IPS DF 4.7 (cell line): ENCODE data around the gene PTRH1.

Experiments
- DNase-seq: peaks from one replicate; pipeline ENCODE4 v3.0.0-alpha.2; 2013; ENCODE audit warnings: low spot score; ENCODE audit errors: extremely low read depth

PTRH1 gene

GRCh38 chr9:127697575-127697974, 17.9 kb downstream of the PTRH1 start:
- no peak for DNase-seq

- no peak for DNase-seq
Measured at GRCh38 chr9:127694890-127695720, 20.4 kb downstream of the PTRH1 start.

GRCh38 chr9:127693697-127694096, 21.8 kb downstream of the PTRH1 start:
- no peak for DNase-seq

GRCh38 chr9:127693143-127693542, 22.3 kb downstream of the PTRH1 start:
- DNase-seq = no peak

- no peak for DNase-seq
Measured at GRCh38 chr9:127692071-127692470, 23.4 kb downstream of the PTRH1 start.

GRCh38 chr9:127690735-127691134, 24.7 kb downstream of the PTRH1 start:
- no peak for DNase-seq

GRCh38 chr9:127689329-127690000, 26.0 kb downstream of the PTRH1 start:
- no peak for DNase-seq

- DNase-seq = no peak
Measured at GRCh38 chr9:127686461-127687393, 28.7 kb downstream of the PTRH1 start.

- no peak for DNase-seq
Measured at GRCh38 chr9:127684576-127684975, 30.9 kb downstream of the PTRH1 start.

GRCh38 chr9:127683723-127684122, 31.7 kb downstream of the PTRH1 start:
- no peak for DNase-seq

- DNase-seq = no peak
Measured at GRCh38 chr9:127682351-127683136, 32.9 kb downstream of the PTRH1 start.

GRCh38 chr9:127680846-127681245, 34.6 kb downstream of the PTRH1 start:
- no peak for DNase-seq

GRCh38 chr9:127680226-127680625, 35.2 kb downstream of the PTRH1 start:
- no peak for DNase-seq

- no peak for DNase-seq
Measured at GRCh38 chr9:127679506-127679905, 36.0 kb downstream of the PTRH1 start.

GRCh38 chr9:127676638-127677037, 38.8 kb downstream of the PTRH1 start:
- no peak for DNase-seq

- no peak for DNase-seq
Measured at GRCh38 chr9:127673234-127673633, 42.2 kb downstream of the PTRH1 start.

GRCh38 chr9:127667906-127668305, 47.6 kb downstream of the PTRH1 start:
- no peak for DNase-seq

- no peak for DNase-seq
Measured at GRCh38 chr9:127667127-127667844, 48.2 kb downstream of the PTRH1 start.

- no peak for DNase-seq
Measured at GRCh38 chr9:127664678-127665507, 50.6 kb downstream of the PTRH1 start.
